ENCODE measurements around the gene SF3B1.

DNA sequence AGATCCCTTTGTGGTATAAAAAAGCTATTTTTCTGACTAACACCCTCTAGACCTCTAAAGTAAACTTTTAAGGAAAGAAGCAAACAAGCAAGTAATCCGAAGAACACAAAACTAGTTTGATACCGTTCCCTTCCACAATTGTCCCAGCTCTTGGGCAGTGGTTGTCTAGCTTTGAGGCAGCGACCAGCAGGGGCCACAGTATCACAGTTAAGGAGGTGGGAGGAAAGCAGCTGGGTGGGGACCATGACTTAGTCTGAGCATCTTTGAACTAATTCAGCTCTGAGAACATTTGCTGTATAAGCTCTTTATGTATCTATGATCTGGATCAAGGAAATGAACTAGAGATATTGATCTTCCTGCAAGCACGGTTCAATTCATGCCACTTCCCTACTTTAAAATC is 51.0 kb downstream of the SF3B1 start:
- TF ChIP-seq FOXK2 (IDR thresholded peaks at IDR 0.05) = no peak
- no peak for TF ChIP-seq LEF1 (IDR thresholded peaks at IDR 0.05; ENCODE audit: borderline replicate concordance)
- no peak for TF ChIP-seq FOXA1 (IDR thresholded peaks at IDR 0.05)
- TF ChIP-seq SUZ12 (IDR thresholded peaks at IDR 0.05) = no peak
- no peak for TF ChIP-seq NFRKB (IDR thresholded peaks at IDR 0.05)
- no peak for TF ChIP-seq SP1 (IDR thresholded peaks at IDR 0.05)
- TF ChIP-seq ZNF384 (IDR thresholded peaks at IDR 0.05) = no peak
- no peak for TF ChIP-seq FOXM1 (IDR thresholded peaks at IDR 0.05; ENCODE audit: borderline replicate concordance)
- no peak for TF ChIP-seq CTBP1 (IDR thresholded peaks at IDR 0.05; ENCODE audit: borderline replicate concordance)
- TF ChIP-seq HDGF (IDR thresholded peaks at IDR 0.05; ENCODE audit: borderline replicate concordance) = no peak

Data from HEK293T (cell line).